Activated CD4-positive, CD25-positive, alpha-beta regulatory T cell treated with anti-CD3 and anti-CD28 coated beads, Interleukin-2, amount 50 U/mL, for 16 hours (primary cell): ENCODE data around the gene ZNF318.

Source experiments
- DNase-seq: peaks from one replicate; pipeline ENCODE4 v3.0.0-alpha.2; 2020; ENCODE audit warnings: low read depth, low spot score

Gene ZNF318

GRCh38 chr6:43302126-43302525 is 67.3 kb downstream of the ZNF318 start:
- DNase-seq, result no peak

GRCh38 chr6:43301081-43301870 is 68.2 kb downstream of the ZNF318 start:
- no peak for DNase-seq

- no peak for DNase-seq
These were observed 69.8 kb downstream of the ZNF318 start for GRCh38 chr6:43299338-43300293.

GRCh38 chr6:43298565-43299337 is 70.7 kb downstream of the ZNF318 start:
- DNase-seq, result no peak

- no peak for DNase-seq
These were observed 71.5 kb downstream of the ZNF318 start, which contains the start of gene SLC22A7 for GRCh38 chr6:43297644-43298564. Gene SLC22A7 (plus strand): TSS chr6:43298260. CDS start chr6:43298359, 99 bp downstream.

GRCh38 chr6:43296780-43297497 is 72.5 kb downstream of the ZNF318 start:
- DNase-seq, result no peak

- no peak for DNase-seq
These were observed 74.0 kb downstream of the ZNF318 start for GRCh38 chr6:43295456-43295855.

- DNase-seq, result no peak
These were observed 74.9 kb downstream of the ZNF318 start for GRCh38 chr6:43294536-43294935.

GRCh38 chr6:43293698-43294097 is 75.7 kb downstream of the ZNF318 start:
- DNase-seq, result no peak

GRCh38 chr6:43292763-43293318 is 76.6 kb downstream of the ZNF318 start:
- DNase-seq, result no peak

GRCh38 chr6:43292341-43292740 is 77.1 kb downstream of the ZNF318 start:
- no peak for DNase-seq

GRCh38 chr6:43291708-43292107 is 77.7 kb downstream of the ZNF318 start:
- no peak for DNase-seq

GRCh38 chr6:43290905-43291355 is 78.5 kb downstream of the ZNF318 start:
- DNase-seq, result no peak

GRCh38 chr6:43290339-43290904 is 79.0 kb downstream of the ZNF318 start:
- no peak for DNase-seq

- no peak for DNase-seq
These were observed 81.4 kb downstream of the ZNF318 start for GRCh38 chr6:43287717-43288679.

GRCh38 chr6:43286980-43287716 is 82.3 kb downstream of the ZNF318 start:
- no peak for DNase-seq

- DNase-seq, result no peak
These were observed 82.9 kb downstream of the ZNF318 start for GRCh38 chr6:43286456-43286979.
